ENCODE measurements around the gene JAKMIP2.
"Not testable (repeated sequence)": the region's sequence is repeated elsewhere in the genome, so short reads cannot be mapped to it uniquely, and the experiment has no call there.

DNA sequence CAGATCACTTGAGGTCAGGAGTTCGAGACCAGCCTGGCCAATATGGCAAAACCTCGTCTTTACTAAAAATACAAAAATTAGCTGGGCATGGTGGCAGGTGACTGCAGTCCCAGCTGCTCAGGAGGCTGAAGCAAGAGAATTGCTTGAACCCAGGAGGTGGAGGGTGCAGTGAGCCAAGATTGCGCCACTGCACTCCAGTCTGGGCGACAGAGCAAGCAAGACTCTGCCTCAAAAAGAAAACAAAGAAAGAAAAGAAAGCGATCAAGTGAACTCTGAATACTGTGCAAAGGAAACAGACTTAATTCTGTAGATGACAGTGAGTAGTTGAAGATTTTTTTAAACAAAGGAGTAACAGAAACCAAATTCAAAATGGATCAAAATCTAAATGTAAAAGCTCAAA is 228.7 kb downstream of the JAKMIP2 start:
- not testable (repeated sequence) for TF ChIP-seq CTCF (IDR thresholded peaks at IDR 0.05); POLR2A (IDR thresholded peaks at IDR 0.05; ENCODE audit: low read depth)
- peak in 1 of 2 donors; percentile 9 for TF ChIP-seq POLR2AphosphoS5 (IDR thresholded peaks at IDR 0.05)
